NT2/D1 (cell line): ENCODE data around the gene FRMD4A.

Experiments used
- DNase-seq: peaks from one replicate; pipeline ENCODE4 v3.0.0-alpha.2; 2011; ENCODE audit warnings: low read depth, low spot score
- H3K27me3 ChIP-seq: 2 replicates; pipeline ENCODE4 v1.6.0; 2011; ENCODE audit warnings: mild to moderate bottlenecking; ENCODE audit not compliant: insufficient read length, insufficient read depth
- H3K36me3 ChIP-seq: 2 replicates; pipeline ENCODE4 v1.6.1; 2011; ENCODE audit warnings: mild to moderate bottlenecking, low read length, mixed read lengths; ENCODE audit not compliant: insufficient read depth, insufficient read length
- H3K4me1 ChIP-seq: 2 replicates; pipeline ENCODE4 v1.5.1; 2011; ENCODE audit not compliant: insufficient read depth, insufficient read length
- H3K4me3 ChIP-seq: 2 replicates; pipeline ENCODE4 v1.5.1; 2011; ENCODE audit warnings: low read depth; ENCODE audit not compliant: insufficient read length
- H3K9ac ChIP-seq: 2 replicates; pipeline ENCODE4 v1.6.0; 2011; ENCODE audit warnings: low read depth; ENCODE audit not compliant: insufficient read length
- H3K9me3 ChIP-seq: 2 replicates; pipeline ENCODE4 v1.5.1; 2011; ENCODE audit warnings: mild to moderate bottlenecking, low read length; ENCODE audit not compliant: insufficient read depth
- SUZ12 ChIP-seq: IDR thresholded peaks from 2 replicates; pipeline ENCODE4 v1.6.1; 2011; ENCODE audit not compliant: insufficient read length, insufficient read depth; ENCODE audit errors: extremely low read depth
- YY1 ChIP-seq: IDR thresholded peaks from 2 replicates; pipeline ENCODE4 v1.6.1; 2011; ENCODE audit not compliant: insufficient read length, insufficient read depth
- ZNF274 ChIP-seq: IDR thresholded peaks from 2 replicates; pipeline ENCODE4 v1.6.1; 2011; ENCODE audit warnings: mild to moderate bottlenecking, low read depth, low read length

Gene FRMD4A

DNA sequence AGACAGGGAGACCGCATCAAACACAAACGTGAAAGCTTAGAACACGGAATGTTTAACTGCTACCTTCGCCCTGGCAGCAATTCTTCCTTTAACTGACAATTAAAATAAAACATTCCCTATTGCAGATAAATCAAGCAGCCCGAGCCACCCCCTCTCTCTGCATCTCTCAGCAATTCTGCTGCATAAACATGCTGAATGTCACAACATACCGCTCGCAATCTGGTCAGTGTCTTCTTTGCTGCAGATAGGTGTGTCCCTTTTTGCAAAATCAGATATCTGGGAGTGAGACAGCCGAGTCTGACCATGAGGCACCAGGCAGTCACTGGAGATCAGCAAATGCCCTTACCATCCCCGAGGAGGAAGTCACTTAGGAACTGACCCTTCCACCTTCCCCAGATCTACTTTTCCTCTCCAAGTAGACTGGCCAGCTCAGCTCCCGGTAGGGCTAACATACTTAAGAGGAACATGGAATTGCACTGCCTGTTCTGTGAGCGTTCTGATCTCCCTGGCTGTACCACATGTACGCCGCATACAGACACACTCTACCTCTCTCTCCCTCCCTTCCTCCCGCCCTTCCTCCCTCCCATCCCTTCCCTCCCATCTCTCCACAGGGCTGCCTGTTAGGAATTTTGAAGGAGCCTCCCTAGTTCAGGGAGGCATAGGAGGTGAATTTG lies at the start of gene FRMD4A:
TSS of gene FRMD4A (minus strand) at position 537 of the 674 bp plus-strand sequence.
- DNase-seq: no peak

DNA sequence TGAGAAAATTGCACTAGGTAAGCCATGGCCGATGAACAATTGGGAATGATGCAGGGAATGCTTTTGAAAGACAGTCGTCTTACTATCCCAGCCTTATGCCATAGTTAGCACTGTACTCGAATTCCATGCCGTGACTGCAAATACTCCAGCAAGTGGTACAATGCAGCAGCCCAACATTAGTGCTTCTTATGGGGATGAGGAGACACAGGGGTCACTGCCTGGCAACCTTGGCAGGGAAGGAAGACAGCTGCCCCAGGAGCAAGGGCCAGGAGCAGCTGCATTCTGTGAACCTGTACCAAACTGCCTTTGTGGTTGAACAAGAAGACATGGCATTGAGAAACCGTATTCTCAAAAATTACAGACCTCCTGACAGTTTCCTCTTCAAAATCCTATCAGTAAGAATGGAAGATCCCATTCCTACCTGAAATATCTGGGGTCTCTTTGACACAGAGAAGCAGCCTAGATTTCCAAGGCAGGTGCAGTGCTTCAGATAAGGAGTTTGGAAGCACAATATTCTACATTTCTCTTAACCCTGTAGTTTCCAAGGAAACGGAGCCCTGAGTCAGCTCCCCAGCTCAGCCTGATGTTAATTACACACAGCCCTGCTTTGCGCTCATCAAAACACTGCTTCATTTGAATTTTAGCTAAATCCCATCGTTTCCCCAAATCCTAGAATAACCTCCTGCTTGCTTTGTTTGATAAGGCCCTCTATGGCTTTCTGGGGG lies 49.0 kb upstream of the FRMD4A start:
- TF ChIP-seq SUZ12: no peak
- no peak for TF ChIP-seq ZNF274
- no peak for TF ChIP-seq YY1

More for the DNA sequence above, at the start of gene FRMD4A:
- TF ChIP-seq SUZ12: no peak
- TF ChIP-seq YY1: no peak
- TF ChIP-seq ZNF274: no peak
- Histone ChIP-seq H3K9me3 (no peaks in the 10 kb centered on the region; the same call in 1 of the 2 replicates), H3K36me3 (no peaks in the 10 kb centered on the region), H3K27me3 (peaks cover 6% of the 10 kb centered on the region), H3K9ac (peak within 1 kb of the TSS; percentile 36), H3K4me1 (no peaks in the 10 kb centered on the region), H3K4me3 (peak within 1 kb of the TSS; percentile 8)

GRCh38 chr10:14378387-14378960 lies 47.8 kb upstream of the FRMD4A start:
- no peak for DNase-seq
- Histone ChIP-seq H3K27me3 (no peaks in the 10 kb centered on the region), H3K4me1 (no peaks in the 10 kb centered on the region), H3K9ac (no peak overlapping the region), H3K9me3 (no peaks in the 10 kb centered on the region), H3K4me3 (no peak overlapping the region), H3K36me3 (no peaks in the 10 kb centered on the region)
- no peak for TF ChIP-seq ZNF274
- no peak for TF ChIP-seq YY1
- no peak for TF ChIP-seq SUZ12

More for the DNA sequence above, 49.0 kb upstream of the FRMD4A start:
- H3K4me1 ChIP-seq: no peaks in the 10 kb centered on the region
- H3K36me3 ChIP-seq: no peaks in the 10 kb centered on the region
- no peak for DNase-seq
- H3K4me3 ChIP-seq: no peak overlapping the region
- no peak overlapping the region for H3K9ac ChIP-seq
- H3K9me3 ChIP-seq: no peaks in the 10 kb centered on the region
- H3K27me3 ChIP-seq: no peaks in the 10 kb centered on the region

GRCh38 chr10:14377591-14378175 lies 47.0 kb upstream of the FRMD4A start:
- no peak for DNase-seq
- no peaks in the 10 kb centered on the region for H3K9me3 ChIP-seq
- no peak overlapping the region for H3K9ac ChIP-seq
- TF ChIP-seq YY1 (no peak), SUZ12 (no peak), ZNF274 (no peak)
- no peaks in the 10 kb centered on the region for H3K27me3 ChIP-seq
- H3K4me1 ChIP-seq: no peaks in the 10 kb centered on the region
- H3K36me3 ChIP-seq: no peaks in the 10 kb centered on the region
- H3K4me3 ChIP-seq: no peak overlapping the region

GRCh38 chr10:14374745-14375445 lies 44.2 kb upstream of the FRMD4A start:
- H3K4me1 ChIP-seq: no peaks in the 10 kb centered on the region
- no peaks in the 10 kb centered on the region for H3K27me3 ChIP-seq
- H3K9me3 ChIP-seq: no peaks in the 10 kb centered on the region
- no peak overlapping the region for H3K4me3 ChIP-seq
- H3K36me3 ChIP-seq: no peaks in the 10 kb centered on the region
- no peak for TF ChIP-seq SUZ12
- TF ChIP-seq YY1: no peak
- no peak for TF ChIP-seq ZNF274
- no peak overlapping the region for H3K9ac ChIP-seq
- no peak for DNase-seq

- Histone ChIP-seq H3K4me1 (no peaks in the 10 kb centered on the region), H3K27me3 (no peaks in the 10 kb centered on the region), H3K4me3 (no peak overlapping the region), H3K9me3 (no peaks in the 10 kb centered on the region), H3K9ac (no peak overlapping the region), H3K36me3 (no peaks in the 10 kb centered on the region)
- DNase-seq: no peak
- TF ChIP-seq SUZ12 (no peak), YY1 (no peak), ZNF274 (no peak)
Measured at GRCh38 chr10:14372606-14373005, 41.9 kb upstream of the FRMD4A start.
